Measurements from ENCODE around the gene PHF12.

Gene PHF12

GRCh38 chr17:28948342-28948741 lies 3.0 kb downstream of the PHF12 start:
- TF ChIP-seq CTCF (IDR thresholded peaks at IDR 0.05; ENCODE audit: borderline replicate concordance, control extremely low read depth, extremely low read depth, insufficient read depth, missing control alignments), result no peak
- no peak for DNase-seq (ENCODE audit: low spot score)
- in situ Hi-C loops (cut with MboI; ENCODE audit: low sequenced_read_pairs, unreplicated experiment), result no loop called here

- no peak for TF ChIP-seq CTCF (IDR thresholded peaks at IDR 0.05; ENCODE audit: borderline replicate concordance, control extremely low read depth, extremely low read depth, insufficient read depth, missing control alignments)
- in situ Hi-C loops (cut with MboI; ENCODE audit: low sequenced_read_pairs, unreplicated experiment), result no loop called here
- DNase-seq (ENCODE audit: low spot score), result no peak
Measured at GRCh38 chr17:28947639-28948038, 3.7 kb downstream of the PHF12 start.

GRCh38 chr17:28946239-28946638 lies 5.1 kb downstream of the PHF12 start:
- in situ Hi-C loops (cut with MboI; ENCODE audit: low sequenced_read_pairs, unreplicated experiment), result no loop called here
- DNase-seq (ENCODE audit: low spot score), result no peak
- TF ChIP-seq CTCF (IDR thresholded peaks at IDR 0.05; ENCODE audit: borderline replicate concordance, control extremely low read depth, extremely low read depth, insufficient read depth, missing control alignments), result no peak

GRCh38 chr17:28944862-28945741 lies 6.2 kb downstream of the PHF12 start:
- no peak for DNase-seq (ENCODE audit: low spot score)
- TF ChIP-seq CTCF (IDR thresholded peaks at IDR 0.05; ENCODE audit: borderline replicate concordance, control extremely low read depth, extremely low read depth, insufficient read depth, missing control alignments), result no peak
- in situ Hi-C loops (cut with MboI; ENCODE audit: low sequenced_read_pairs, unreplicated experiment), result no loop called here

- no peak for TF ChIP-seq CTCF (IDR thresholded peaks at IDR 0.05; ENCODE audit: borderline replicate concordance, control extremely low read depth, extremely low read depth, insufficient read depth, missing control alignments)
- no peak for DNase-seq (ENCODE audit: low spot score)
- in situ Hi-C loops (cut with MboI; ENCODE audit: low sequenced_read_pairs, unreplicated experiment), result no loop called here
Measured at GRCh38 chr17:28944343-28944742, 7.0 kb downstream of the PHF12 start.

GRCh38 chr17:28942925-28943324 lies 8.4 kb downstream of the PHF12 start:
- no peak for TF ChIP-seq CTCF (IDR thresholded peaks at IDR 0.05; ENCODE audit: borderline replicate concordance, control extremely low read depth, extremely low read depth, insufficient read depth, missing control alignments)
- in situ Hi-C loops (cut with MboI; ENCODE audit: low sequenced_read_pairs, unreplicated experiment), result no loop called here
- no peak for DNase-seq (ENCODE audit: low spot score)

All from GM13976 (cell line).